Body of pancreas (tissue), 4 donors: Measurements from ENCODE around the gene CD22.

Experiments used
- POLR2A ChIP-seq, 3 donors: fragments of 450-650 bp; IDR thresholded peaks; one replicate each; pipeline ENCODE4 v1.6.1; 2016; ENCODE audit warnings: antibody characterized with exemption in 3 of 3, mild to moderate bottlenecking in 2 of 3
- TF ChIP-seq, protein P1 (sequence below), 7 experiments: fragments of 450-650 bp in 4 of 7; fragments of 200-600 bp in 3 of 7; sonication (generic) in 3 of 7; IDR thresholded peaks; one replicate each; pipeline ENCODE4 v1.5.1; 2016 to 2019; ENCODE audit warnings: antibody characterized with exemption in 7 of 7

DNA sequence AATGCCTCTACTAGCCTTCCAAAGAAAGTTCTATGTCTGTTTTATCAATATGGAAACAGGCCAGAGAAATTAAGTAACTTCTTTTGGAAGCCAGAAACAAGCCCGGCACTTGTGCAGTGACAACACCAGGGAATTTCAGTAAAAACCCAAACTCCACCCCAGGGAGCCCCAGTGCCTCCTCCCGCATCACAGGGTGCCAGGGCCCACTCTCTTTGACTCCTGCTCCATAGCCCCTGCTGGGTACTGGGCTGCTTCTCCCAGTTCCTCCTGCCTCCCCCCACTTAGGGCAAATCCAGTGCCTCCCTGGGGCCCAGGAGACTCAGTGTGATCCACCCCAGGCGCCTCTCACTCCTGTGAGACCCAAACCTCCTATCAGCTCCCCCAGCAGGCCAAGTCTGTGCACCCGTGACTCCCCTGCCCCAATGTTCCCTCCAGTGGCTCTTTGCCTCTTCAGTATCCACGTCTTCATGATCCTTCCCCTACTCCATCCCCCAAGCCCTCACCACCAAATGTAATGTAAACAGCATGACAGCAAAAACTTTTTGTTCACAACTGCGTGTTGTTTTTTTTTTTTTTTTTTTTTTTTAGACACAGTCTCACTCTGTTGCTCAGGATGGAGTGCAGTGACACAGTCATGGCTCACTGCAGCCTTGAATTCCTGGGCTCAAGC lies 26.9 kb downstream of the CD22 start:
- TF ChIP-seq POLR2A (IDR thresholded peaks at IDR 0.05): no peak
- TF ChIP-seq, protein P1, sequence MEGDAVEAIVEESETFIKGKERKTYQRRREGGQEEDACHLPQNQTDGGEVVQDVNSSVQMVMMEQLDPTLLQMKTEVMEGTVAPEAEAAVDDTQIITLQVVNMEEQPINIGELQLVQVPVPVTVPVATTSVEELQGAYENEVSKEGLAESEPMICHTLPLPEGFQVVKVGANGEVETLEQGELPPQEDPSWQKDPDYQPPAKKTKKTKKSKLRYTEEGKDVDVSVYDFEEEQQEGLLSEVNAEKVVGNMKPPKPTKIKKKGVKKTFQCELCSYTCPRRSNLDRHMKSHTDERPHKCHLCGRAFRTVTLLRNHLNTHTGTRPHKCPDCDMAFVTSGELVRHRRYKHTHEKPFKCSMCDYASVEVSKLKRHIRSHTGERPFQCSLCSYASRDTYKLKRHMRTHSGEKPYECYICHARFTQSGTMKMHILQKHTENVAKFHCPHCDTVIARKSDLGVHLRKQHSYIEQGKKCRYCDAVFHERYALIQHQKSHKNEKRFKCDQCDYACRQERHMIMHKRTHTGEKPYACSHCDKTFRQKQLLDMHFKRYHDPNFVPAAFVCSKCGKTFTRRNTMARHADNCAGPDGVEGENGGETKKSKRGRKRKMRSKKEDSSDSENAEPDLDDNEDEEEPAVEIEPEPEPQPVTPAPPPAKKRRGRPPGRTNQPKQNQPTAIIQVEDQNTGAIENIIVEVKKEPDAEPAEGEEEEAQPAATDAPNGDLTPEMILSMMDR (IDR thresholded peaks at IDR 0.05): no peak
